Measurements from ENCODE around the gene SOX14.

DNA sequence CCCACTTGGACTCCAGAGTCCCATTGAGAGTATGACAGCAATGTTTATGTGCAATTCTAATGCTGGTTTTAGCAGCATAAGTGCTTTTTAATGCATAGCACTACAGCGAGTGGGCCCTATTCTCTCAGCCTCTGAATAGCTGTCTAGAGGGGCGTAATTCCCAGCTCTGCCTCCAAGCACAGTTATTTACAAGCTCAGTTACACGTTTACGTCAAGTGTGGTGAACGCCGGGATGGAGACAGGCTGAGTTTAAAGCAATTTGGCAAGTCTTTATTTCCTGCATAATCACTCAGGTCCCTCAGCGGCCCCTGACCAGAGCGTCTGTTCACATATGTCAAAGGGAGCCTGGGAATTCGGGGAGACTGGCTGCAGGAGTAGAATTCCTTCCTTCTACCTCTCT is 43.9 kb downstream of the SOX14 start:
- TF ChIP-seq, protein P1, sequence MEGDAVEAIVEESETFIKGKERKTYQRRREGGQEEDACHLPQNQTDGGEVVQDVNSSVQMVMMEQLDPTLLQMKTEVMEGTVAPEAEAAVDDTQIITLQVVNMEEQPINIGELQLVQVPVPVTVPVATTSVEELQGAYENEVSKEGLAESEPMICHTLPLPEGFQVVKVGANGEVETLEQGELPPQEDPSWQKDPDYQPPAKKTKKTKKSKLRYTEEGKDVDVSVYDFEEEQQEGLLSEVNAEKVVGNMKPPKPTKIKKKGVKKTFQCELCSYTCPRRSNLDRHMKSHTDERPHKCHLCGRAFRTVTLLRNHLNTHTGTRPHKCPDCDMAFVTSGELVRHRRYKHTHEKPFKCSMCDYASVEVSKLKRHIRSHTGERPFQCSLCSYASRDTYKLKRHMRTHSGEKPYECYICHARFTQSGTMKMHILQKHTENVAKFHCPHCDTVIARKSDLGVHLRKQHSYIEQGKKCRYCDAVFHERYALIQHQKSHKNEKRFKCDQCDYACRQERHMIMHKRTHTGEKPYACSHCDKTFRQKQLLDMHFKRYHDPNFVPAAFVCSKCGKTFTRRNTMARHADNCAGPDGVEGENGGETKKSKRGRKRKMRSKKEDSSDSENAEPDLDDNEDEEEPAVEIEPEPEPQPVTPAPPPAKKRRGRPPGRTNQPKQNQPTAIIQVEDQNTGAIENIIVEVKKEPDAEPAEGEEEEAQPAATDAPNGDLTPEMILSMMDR (conservative IDR thresholded peaks at IDR 0.05; ENCODE audit: low read depth, low read length) = no peak
- no peak for TF ChIP-seq EZH2phosphoT487 (IDR thresholded peaks at IDR 0.05; ENCODE audit: borderline replicate concordance, low read length)
- no peak for TF ChIP-seq EZH2 (IDR thresholded peaks at IDR 0.05; ENCODE audit: low read length, unreplicated experiment)

All from PC-3 (cell line).